HepG2 (cell line): ENCODE data around the gene SLC22A4. TPM values are rescaled to one million over a fixed set of nuclear protein-coding genes. Genes with fewer than 3 reads are reported as not detected.
A peak's percentile ranks its signal among the peaks of the same experiment; 100 is the strongest.

Source experiments
- DMAP1 ChIP-seq: IDR thresholded peaks from 2 replicates; pipeline ENCODE4 v1.6.1; 2016
- KAT8 ChIP-seq: IDR thresholded peaks from 2 replicates; pipeline ENCODE4 v1.6.1; 2016; ENCODE audit warnings: missing genetic modification reagents, missing compliant biosample characterization
- KLF12 ChIP-seq: sonication (generic); formaldehyde crosslinking; IDR thresholded peaks from 2 replicates; pipeline ENCODE4 v1.4.0; 2020; ENCODE audit warnings: missing genetic modification reagents, borderline replicate concordance
- MYC ChIP-seq: sonication (generic); formaldehyde crosslinking; IDR thresholded peaks from 2 replicates; pipeline ENCODE4 v1.9.0; 2021; ENCODE audit warnings: missing genetic modification reagents, borderline replicate concordance
- NFKB2 ChIP-seq: sonication (generic); formaldehyde crosslinking; IDR thresholded peaks from 2 replicates; pipeline ENCODE4 v1.4.0; 2020; ENCODE audit warnings: missing genetic modification reagents, borderline replicate concordance
- PHF20 ChIP-seq: sonication (generic); formaldehyde crosslinking; IDR thresholded peaks from 2 replicates; pipeline ENCODE4 v1.5.0; 2020; ENCODE audit warnings: mild to moderate bottlenecking, missing genetic modification reagents
- RNF2 ChIP-seq: fragments of 450-650 bp; conservative IDR thresholded peaks from 2 replicates; pipeline ENCODE4 v1.6.1; 2016; ENCODE audit warnings: low read depth
- TP53 ChIP-seq: sonication (generic); formaldehyde crosslinking; conservative IDR thresholded peaks from 2 replicates; pipeline ENCODE4 v1.4.0; 2020; ENCODE audit warnings: missing genetic modification reagents
- ZFP90 ChIP-seq: sonication (generic); formaldehyde crosslinking; IDR thresholded peaks from 2 replicates; pipeline ENCODE4 v1.8.0; 2022; ENCODE audit warnings: missing genetic modification reagents, mild to moderate bottlenecking, inconsistent platforms, borderline replicate concordance
- ZFX ChIP-seq: sonication (generic); formaldehyde crosslinking; IDR thresholded peaks from 2 replicates; pipeline ENCODE4 v1.4.0; 2020; ENCODE audit warnings: mild to moderate bottlenecking, low read depth, missing genetic modification reagents, moderate library complexity
- ZNF44 ChIP-seq: sonication (generic); formaldehyde crosslinking; IDR thresholded peaks from 2 replicates; pipeline ENCODE4 v1.5.1; 2020; ENCODE audit warnings: mild to moderate bottlenecking, missing genetic modification reagents
- polyA plus RNA-seq, 8 experiments: library from polyadenylated mRNA; depleted of rRNA in 3 of 8; stranded (reverse) in 7 of 8; unstranded in 1 of 8; fragments of >200 nt; fragmentation: Illumina TruSeq in 4 of 8; extraction: Trizol in 4 of 8; gene quantifications; 2 replicates each; pipeline versions ENCODE4 v1.2.1 to v1.2.3, GENCODE V29; 2011 to 2016; ENCODE audit warnings: low read depth in 4 of 8, missing spikeins in 1 of 8, mixed read lengths in 1 of 8; ENCODE audit not compliant: insufficient read depth in 1 of 8
- total RNA-seq, 5 experiments: library from RNA; depleted of rRNA; stranded (reverse); fragments of >200 nt; fragmentation: Illumina TruSeq; extraction: Trizol; gene quantifications; 2 replicates each; pipeline ENCODE4 v1.2.3, GENCODE V29; 2016; ENCODE audit warnings: low read depth in 1 of 5
- TF ChIP-seq, protein P1 (sequence below): sonication (generic); formaldehyde crosslinking; IDR thresholded peaks from 2 replicates; pipeline ENCODE4 v1.4.0; 2020; ENCODE audit warnings: missing genetic modification reagents
- TF ChIP-seq, protein P2 (sequence below): sonication (generic); IDR thresholded peaks from 2 replicates; pipeline ENCODE4 v1.6.1; 2016; ENCODE audit warnings: low read depth, borderline replicate concordance
- TF ChIP-seq, protein P3 (sequence below): sonication (generic); formaldehyde crosslinking; IDR thresholded peaks from 2 replicates; pipeline ENCODE4 v1.5.1; 2020; ENCODE audit warnings: mild to moderate bottlenecking, missing genetic modification reagents, moderate library complexity
- TF ChIP-seq, protein P4 (sequence below): IDR thresholded peaks from 2 replicates; pipeline ENCODE4 v1.6.1; 2016; ENCODE audit warnings: missing compliant biosample characterization, missing genetic modification reagents, borderline replicate concordance
- TF ChIP-seq, protein P5 (sequence below): sonication (generic); formaldehyde crosslinking; IDR thresholded peaks from 2 replicates; pipeline ENCODE4 v1.5.1; 2020; ENCODE audit warnings: mild to moderate bottlenecking, missing genetic modification reagents, moderate library complexity

The SLC22A4 gene
- total and polyA plus RNA-seq, 2 of the 13 experiments (the other 11 are each of a cell fraction or from before 2014, with no cell fraction given) = 0.33 to 0.62 TPM

DNA sequence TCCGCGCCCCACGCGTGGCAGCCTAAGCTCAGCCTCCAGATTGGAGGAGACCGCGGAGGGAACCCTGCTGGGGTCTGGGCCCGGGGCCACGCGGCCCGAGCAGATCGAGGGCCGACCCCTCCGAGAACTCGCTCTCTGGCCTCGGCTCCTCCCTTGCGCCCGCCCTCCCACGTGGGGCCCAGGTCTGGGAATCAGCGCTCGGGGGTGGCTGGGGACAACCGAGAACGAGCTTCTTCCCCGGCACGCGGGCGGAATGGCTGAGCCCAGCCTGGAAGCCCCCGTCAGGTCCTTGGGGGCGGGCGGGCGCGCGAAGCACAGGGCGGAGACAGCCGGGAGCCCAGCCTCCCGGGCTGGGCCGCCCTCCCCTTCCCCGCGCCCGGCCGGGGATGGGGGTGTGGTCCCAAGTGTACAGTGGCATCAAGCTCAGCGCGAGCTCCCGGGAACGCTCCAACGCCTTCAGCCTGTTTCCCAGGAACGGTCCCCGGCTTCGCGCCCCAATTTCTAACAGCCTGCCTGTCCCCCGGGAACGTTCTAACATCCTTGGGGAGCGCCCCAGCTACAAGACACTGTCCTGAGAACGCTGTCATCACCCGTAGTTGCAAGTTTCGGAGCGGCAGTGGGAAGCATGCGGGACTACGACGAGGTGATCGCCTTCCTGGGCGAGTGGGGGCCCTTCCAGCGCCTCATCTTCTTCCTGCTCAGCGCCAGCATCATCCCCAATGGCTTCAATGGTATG is at the start of gene SLC22A4 (continued):
- TF ChIP-seq, protein P1, sequence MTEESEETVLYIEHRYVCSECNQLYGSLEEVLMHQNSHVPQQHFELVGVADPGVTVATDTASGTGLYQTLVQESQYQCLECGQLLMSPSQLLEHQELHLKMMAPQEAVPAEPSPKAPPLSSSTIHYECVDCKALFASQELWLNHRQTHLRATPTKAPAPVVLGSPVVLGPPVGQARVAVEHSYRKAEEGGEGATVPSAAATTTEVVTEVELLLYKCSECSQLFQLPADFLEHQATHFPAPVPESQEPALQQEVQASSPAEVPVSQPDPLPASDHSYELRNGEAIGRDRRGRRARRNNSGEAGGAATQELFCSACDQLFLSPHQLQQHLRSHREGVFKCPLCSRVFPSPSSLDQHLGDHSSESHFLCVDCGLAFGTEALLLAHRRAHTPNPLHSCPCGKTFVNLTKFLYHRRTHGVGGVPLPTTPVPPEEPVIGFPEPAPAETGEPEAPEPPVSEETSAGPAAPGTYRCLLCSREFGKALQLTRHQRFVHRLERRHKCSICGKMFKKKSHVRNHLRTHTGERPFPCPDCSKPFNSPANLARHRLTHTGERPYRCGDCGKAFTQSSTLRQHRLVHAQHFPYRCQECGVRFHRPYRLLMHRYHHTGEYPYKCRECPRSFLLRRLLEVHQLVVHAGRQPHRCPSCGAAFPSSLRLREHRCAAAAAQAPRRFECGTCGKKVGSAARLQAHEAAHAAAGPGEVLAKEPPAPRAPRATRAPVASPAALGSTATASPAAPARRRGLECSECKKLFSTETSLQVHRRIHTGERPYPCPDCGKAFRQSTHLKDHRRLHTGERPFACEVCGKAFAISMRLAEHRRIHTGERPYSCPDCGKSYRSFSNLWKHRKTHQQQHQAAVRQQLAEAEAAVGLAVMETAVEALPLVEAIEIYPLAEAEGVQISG (CRISPR knock-in tag) = peak; percentile 51; the same call in 1 of the 2 replicates
- TF ChIP-seq, protein P2, sequence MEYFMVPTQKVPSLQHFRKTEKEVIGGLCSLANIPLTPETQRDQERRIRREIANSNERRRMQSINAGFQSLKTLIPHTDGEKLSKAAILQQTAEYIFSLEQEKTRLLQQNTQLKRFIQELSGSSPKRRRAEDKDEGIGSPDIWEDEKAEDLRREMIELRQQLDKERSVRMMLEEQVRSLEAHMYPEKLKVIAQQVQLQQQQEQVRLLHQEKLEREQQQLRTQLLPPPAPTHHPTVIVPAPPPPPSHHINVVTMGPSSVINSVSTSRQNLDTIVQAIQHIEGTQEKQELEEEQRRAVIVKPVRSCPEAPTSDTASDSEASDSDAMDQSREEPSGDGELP = peak; percentile 23; the same call in 1 of the 2 replicates
- TF ChIP-seq RNF2 = peak; percentile 24
- 0 out of 2 replicates have a peak, but pooled peaks have one; percentile 9 for TF ChIP-seq ZNF44 (CRISPR knock-in tag)
- peak; percentile 66; the same call in 1 of the 2 replicates for TF ChIP-seq PHF20 (CRISPR knock-in tag)
- TF ChIP-seq, protein P3, sequence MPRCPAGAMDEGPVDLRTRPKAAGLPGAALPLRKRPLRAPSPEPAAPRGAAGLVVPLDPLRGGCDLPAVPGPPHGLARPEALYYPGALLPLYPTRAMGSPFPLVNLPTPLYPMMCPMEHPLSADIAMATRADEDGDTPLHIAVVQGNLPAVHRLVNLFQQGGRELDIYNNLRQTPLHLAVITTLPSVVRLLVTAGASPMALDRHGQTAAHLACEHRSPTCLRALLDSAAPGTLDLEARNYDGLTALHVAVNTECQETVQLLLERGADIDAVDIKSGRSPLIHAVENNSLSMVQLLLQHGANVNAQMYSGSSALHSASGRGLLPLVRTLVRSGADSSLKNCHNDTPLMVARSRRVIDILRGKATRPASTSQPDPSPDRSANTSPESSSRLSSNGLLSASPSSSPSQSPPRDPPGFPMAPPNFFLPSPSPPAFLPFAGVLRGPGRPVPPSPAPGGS (CRISPR knock-in tag) = peak; percentile 17; the same call in 1 of the 2 replicates
- peak; percentile 77; the same call in 1 of the 2 replicates for TF ChIP-seq NFKB2
- peak; percentile 63; the same call in 1 of the 2 replicates for TF ChIP-seq KAT8 (CRISPR knock-in tag)
- TF ChIP-seq ZFX = no peak; the same call in 1 of the 2 replicates
- TF ChIP-seq KLF12 (CRISPR knock-in tag) = peak; percentile 68; the same call in 1 of the 2 replicates
- TF ChIP-seq, protein P4, sequence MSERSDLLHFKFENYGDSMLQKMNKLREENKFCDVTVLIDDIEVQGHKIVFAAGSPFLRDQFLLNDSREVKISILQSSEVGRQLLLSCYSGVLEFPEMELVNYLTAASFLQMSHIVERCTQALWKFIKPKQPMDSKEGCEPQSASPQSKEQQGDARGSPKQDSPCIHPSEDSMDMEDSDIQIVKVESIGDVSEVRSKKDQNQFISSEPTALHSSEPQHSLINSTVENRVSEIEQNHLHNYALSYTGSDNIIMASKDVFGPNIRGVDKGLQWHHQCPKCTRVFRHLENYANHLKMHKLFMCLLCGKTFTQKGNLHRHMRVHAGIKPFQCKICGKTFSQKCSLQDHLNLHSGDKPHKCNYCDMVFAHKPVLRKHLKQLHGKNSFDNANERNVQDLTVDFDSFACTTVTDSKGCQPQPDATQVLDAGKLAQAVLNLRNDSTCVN (CRISPR knock-in tag) = no peak
- TF ChIP-seq, protein P5, sequence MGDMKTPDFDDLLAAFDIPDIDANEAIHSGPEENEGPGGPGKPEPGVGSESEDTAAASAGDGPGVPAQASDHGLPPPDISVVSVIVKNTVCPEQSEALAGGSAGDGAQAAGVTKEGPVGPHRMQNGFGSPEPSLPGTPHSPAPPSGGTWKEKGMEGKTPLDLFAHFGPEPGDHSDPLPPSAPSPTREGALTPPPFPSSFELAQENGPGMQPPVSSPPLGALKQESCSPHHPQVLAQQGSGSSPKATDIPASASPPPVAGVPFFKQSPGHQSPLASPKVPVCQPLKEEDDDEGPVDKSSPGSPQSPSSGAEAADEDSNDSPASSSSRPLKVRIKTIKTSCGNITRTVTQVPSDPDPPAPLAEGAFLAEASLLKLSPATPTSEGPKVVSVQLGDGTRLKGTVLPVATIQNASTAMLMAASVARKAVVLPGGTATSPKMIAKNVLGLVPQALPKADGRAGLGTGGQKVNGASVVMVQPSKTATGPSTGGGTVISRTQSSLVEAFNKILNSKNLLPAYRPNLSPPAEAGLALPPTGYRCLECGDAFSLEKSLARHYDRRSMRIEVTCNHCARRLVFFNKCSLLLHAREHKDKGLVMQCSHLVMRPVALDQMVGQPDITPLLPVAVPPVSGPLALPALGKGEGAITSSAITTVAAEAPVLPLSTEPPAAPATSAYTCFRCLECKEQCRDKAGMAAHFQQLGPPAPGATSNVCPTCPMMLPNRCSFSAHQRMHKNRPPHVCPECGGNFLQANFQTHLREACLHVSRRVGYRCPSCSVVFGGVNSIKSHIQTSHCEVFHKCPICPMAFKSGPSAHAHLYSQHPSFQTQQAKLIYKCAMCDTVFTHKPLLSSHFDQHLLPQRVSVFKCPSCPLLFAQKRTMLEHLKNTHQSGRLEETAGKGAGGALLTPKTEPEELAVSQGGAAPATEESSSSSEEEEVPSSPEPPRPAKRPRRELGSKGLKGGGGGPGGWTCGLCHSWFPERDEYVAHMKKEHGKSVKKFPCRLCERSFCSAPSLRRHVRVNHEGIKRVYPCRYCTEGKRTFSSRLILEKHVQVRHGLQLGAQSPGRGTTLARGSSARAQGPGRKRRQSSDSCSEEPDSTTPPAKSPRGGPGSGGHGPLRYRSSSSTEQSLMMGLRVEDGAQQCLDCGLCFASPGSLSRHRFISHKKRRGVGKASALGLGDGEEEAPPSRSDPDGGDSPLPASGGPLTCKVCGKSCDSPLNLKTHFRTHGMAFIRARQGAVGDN (CRISPR knock-in tag) = peak; percentile 90
- peak; percentile 74; the same call in 1 of the 2 replicates for TF ChIP-seq ZFP90 (CRISPR knock-in tag)
- peak; percentile 7; the same call in 1 of the 2 replicates for TF ChIP-seq TP53 (CRISPR knock-in tag)
- peak; percentile 69; the same call in 1 of the 2 replicates for TF ChIP-seq DMAP1 (CRISPR knock-in tag)
- TF ChIP-seq MYC (CRISPR knock-in tag) = peak; percentile 91
